GM18519 (cell line): ENCODE data around the gene DPT.

Experiments
- ATAC-seq: cut with Tn5 transposase; IDR thresholded peaks from one replicate; pipeline ENCODE4 v1.9.1; 2021; ENCODE audit warnings: mild to moderate bottlenecking, moderate library complexity; ENCODE audit not compliant: unreplicated experiment, low FRiP score

Gene DPT

DNA sequence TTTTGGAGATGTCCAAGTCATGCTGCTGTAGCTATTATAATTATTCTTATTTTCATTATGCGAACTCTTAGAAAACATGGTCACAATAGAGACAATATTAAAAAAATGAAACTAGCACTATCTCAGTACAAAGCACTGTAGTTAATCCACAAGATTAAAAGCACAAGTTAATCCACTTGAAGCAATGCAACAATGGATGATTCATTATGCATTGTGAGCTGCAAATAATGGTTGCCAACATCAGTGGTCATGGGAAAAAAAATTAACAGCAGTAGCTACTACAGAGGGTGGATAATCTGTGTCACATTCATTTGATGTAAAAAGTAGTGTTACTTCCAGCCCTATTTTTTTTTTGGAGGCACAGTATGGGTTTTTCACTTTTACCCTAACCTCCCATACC, 56.7 kb downstream of the DPT start:
- ATAC-seq = no peak

GRCh38 chr1:168671782-168672181, 57.2 kb downstream of the DPT start:
- no peak for ATAC-seq

DNA sequence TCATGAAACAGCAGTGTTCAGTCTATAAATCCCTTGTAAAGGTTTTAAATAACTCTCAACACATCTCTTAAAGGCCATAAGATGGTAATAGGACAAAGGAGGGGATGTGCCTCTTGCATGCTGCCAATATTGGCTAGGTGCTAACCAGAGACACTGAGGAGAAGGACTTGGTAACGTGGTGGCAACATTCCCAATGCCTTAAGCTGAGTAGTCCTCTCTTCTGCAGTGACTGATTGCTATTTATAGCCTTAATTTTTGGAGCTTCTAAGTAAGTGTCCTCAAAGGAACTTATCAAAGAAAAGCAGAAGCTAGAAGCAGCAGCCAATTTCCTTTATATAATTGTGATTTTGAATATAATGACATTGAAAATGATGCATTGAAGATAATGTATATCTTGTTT, 63.0 kb downstream of the DPT start:
- no peak for ATAC-seq

- ATAC-seq = no peak
These were observed 64.8 kb downstream of the DPT start for GRCh38 chr1:168664069-168664834.

DNA sequence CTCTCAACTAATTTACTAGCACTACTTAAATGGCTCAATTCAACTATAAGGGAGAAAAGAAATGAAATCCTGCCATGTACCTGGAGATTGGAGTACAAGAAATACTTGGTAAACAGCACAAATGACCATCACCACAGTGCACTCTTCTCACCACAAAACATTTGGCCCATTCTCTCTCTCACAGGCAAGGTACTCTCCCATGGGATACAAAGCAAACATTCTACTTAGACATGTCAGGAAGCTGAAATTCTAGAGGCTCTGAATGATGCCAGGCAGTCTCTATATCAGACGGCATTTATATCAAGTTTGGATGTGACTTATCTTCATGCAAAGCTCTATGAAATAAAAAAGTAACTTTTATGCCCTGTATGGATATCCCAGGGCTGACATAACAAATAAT, 72.5 kb downstream of the DPT start:
- ATAC-seq = no peak

- ATAC-seq = no peak
These were observed 74.6 kb downstream of the DPT start for GRCh38 chr1:168654198-168654915.

DNA sequence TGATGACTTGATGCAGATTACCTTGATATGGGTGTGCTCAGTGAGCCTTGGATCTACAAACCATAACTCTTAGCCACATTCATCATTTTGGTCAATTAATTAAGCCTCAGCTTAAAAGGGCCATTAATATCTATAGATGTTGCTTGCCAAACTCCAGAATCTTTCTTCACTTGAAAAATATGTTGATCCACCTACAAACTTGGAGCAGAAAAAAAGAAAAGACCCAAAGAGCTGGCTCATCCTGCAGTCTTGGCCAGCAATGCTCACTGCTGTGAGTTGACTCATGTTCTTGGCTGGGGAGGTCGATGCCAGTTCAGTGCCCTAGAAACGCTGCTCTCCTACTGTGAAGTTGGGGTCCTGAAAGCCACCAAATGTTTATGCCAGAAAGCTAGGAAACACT, 75.4 kb downstream of the DPT start:
- ATAC-seq = no peak

DNA sequence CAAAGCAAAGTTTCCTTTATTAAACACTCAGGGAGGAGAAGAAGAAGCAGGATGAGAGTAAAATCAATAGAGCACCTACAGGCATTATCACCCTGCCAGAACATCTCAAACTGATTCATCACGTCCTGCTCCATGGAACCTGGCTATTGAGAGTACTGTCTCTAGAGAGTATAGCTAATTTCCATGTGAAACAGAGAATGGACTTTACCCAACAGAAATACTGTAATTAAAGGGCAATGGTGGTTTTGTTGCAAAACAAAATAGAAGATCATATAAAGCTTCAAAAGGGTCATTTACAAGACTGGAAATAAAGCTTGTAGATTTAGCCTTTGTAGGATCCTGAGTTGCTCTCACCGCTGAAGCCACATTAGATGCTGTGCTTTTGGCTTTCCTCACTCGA, 83.3 kb downstream of the DPT start:
- ATAC-seq = no peak
